Pericardium fibroblast (primary cell): Measurements from ENCODE around the gene NRAS. TPM values are rescaled to one million over a fixed set of nuclear protein-coding genes. Genes with fewer than 3 reads are reported as not detected.

Experiments
- total RNA-seq: library from RNA; depleted of rRNA; stranded (reverse); fragments of >200 nt; gene quantifications from 2 replicates; pipeline ENCODE4 v1.2.3, GENCODE V29; 2015

The NRAS gene
- 25.9 and 44.3 TPM in 2 replicates for total RNA-seq

GRCh38 chr1:114716304-114717170, at the start of gene NRAS:
Gene NRAS, minus strand, starts transcription at chr1:114716771. Its CDS starts 611 bp downstream, at chr1:114716160.

DNA sequence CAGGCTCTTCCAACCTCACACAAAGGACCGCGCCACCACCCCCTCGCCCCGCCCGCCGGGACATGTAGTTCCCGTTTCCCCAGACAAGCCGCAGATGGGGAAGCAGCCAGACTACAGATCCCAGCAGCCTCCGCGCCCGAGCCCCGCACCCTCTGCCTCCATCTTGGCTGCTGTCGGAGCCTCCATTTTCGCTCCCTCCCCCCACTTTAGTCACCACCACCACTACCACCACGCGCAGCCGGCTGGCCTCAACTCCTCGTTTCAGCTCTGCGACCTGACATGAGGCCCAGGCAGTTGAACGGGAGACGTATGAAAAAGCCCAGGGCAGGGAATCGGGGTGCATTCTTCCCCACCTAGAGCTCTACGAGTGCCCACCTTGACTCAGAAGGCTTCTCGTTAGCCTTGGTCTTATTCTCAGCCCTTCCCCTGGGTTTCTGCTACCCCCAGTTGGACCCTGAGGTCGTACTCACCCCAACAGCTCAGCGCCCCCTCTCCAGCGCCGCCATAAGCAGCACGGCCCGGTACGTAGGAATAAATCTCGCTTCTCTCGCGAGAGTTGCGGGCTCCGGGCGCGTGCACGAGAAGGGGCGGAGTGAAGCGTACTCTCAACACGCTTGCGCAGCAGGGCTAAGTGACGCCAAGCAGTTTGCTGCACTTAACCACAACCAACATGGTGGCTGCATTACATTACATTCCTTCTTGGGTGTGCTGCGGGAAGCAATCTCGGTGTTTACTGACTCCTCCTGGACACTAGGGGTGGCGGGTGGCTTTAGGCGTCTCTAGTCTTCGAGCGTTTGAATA, 41.1 kb upstream of the NRAS start, which contains the start of gene CSDE1:
Gene CSDE1, minus strand, starts transcription at position 530 of the 801 bp plus-strand sequence. CDS start 18,094 bp downstream, outside the sequence.

GRCh38 chr1:114695430-114696058, 21.0 kb downstream of the NRAS start, which contains the start of gene AMPD1:
Gene AMPD1, minus strand, starts transcription at chr1:114695546. Its CDS starts 75 bp downstream, at chr1:114695471.

GRCh38 chr1:114669562-114670082, 46.9 kb downstream of the NRAS start, which contains the start of gene DENND2C:
Gene DENND2C, minus strand, starts transcription at chr1:114670049. Its CDS starts 44,065 bp downstream, at chr1:114625984.

Other genes with a start within 250 kb of the NRAS start
- gene TRIM33, start 205.6 kb downstream of the NRAS start, total RNA-seq, result 12.8 and 14.4 TPM in 2 replicates
- 15.6 and 27.7 TPM in 2 replicates for gene BCAS2, start 135.2 kb downstream of the NRAS start, total RNA-seq
- 2.1 and 5.7 TPM in 2 replicates for gene DENND2C, start 46.7 kb downstream of the NRAS start, total RNA-seq
- gene AMPD1, start 21.2 kb downstream of the NRAS start, total RNA-seq, result not detected in 2 replicates
- gene CSDE1, start 41.2 kb upstream of the NRAS start, total RNA-seq, result 225 and 442 TPM in 2 replicates
- gene SIKE1, start 63.9 kb upstream of the NRAS start, total RNA-seq, result 35.9 and 48.0 TPM in 2 replicates
- gene SYCP1, start 138.1 kb upstream of the NRAS start, total RNA-seq, result not detected in 2 replicates